ENCODE measurements around the gene SKAP2.

Gene SKAP2

GRCh38 chr7:26658389-26659084 lies 205.9 kb downstream of the SKAP2 start:
- DNase-seq = no peak

GRCh38 chr7:26657686-26658388 lies 206.6 kb downstream of the SKAP2 start:
- DNase-seq = no peak

DNA sequence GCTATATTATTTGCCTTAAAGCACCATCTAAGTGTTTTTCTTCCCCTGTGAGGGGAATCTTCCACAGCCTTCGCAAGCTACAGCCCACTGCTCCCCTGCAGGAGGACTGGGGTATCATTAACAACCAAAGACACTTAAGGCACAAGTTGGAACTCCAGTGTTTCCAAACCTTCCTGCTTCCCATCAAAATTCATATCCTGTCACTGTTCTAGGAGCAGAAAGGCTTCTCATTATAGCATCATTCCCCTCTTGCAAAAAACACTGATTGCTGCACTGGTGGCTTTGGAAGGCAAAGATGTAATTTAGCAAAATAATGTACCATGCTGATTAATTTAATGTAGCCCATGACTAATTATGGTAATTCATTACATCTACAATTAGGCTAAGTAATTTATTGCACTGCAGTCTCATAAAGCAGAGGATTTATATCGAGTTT lies 207.2 kb downstream of the SKAP2 start:
- no peak for DNase-seq

DNA sequence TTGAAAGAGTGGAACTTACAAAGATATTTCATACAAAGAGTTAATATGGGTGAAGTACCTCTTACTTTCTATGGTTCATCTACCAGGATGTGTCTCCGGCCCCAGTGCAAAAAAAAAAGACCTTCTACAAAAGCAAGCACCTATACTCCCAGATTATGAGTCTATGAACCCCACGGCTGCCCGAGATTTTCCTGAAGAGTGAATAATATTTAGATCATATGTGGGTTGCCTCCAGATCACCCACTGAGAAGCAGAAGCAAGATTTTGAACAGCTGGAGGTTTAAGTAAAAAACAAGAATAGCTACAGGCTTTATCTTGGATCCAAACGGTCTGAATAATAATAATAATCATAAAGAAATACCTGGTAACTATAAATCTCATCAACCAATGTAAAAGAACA lies 207.7 kb downstream of the SKAP2 start:
- DNase-seq = no peak

DNA sequence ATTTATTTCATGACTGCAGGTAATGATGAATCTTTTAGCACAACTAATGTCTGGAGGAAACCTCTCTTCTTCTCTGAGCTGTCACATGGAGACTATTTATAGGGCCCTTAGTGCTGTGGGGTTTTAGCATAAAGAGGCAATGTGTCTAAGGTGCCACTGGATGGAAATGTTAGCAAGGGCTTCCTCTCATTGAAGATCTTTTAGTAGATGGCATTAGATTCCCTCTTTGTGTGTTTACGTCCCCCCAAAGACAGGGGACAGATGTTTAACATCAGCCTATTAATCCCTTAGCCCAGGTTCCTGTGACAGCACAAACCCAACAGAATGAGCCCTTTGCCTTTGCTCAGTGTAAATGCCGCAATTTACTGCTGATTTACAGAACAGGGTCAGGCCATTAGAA lies 208.6 kb downstream of the SKAP2 start:
- no peak for DNase-seq

DNA sequence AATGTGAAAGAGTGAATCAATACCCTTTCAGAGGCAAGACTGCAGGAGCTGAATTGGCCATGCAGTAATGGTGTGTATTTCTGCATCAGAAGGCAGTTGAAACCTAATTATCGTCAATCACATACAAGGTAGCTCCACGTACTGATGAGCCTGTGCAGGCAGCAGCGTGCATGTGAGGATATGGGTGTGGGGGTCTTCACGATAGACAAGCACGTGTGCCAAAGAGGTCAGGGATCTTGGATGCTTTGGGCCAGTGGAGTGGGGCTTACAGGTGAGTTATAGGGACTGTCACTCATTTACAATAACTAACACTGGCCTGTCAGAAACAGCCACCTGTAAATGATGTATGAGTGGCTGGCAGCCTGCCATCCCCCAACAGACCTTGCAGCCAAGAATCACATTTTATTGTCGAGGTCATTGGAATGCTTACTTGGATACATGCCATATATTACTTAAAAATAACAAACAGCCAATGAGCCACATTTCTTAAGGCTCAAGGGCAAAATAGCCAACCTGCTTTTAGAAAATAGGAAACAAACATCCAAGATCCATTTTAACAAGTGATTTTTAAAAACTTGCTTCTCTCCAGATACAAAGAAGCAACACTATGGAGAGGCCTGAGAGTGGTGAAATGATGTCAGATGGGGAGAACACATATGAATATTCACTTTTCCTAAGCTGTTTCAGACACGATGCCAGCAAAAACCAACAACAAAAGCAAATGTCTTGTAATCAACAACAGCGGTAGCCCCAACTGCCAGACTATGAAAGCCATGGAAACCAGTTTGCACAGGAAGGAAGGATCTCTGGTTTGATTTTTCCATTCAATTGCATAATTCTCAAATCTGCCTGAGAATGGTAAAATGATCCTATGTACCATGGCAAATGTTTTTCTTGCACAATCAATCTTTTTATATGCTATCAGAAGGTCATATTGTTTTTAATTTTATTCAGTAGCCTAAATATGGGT lies 210.7 kb downstream of the SKAP2 start:
- DNase-seq = no peak

- no peak for DNase-seq
These were observed 211.8 kb downstream of the SKAP2 start for GRCh38 chr7:26652401-26653100.

DNA sequence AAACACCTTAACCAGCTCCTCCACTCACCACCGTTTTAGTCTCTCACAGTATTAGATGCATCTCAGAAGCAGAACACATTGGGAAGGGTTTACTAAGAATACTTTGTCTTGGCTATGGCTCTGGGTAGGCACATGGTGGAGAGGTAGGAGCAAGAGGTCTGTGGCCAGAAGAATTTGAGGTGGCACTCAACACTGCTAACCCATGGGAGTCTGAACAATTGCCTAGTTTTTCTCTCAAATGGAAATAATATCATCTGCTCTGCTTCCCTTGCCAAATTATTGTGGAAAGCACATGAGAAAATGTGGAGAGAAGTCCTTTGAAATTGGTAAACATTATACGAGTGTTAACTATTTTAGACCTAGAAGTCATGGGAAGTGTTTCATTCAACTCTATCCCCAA lies 214.3 kb downstream of the SKAP2 start:
- DNase-seq = no peak

DNA sequence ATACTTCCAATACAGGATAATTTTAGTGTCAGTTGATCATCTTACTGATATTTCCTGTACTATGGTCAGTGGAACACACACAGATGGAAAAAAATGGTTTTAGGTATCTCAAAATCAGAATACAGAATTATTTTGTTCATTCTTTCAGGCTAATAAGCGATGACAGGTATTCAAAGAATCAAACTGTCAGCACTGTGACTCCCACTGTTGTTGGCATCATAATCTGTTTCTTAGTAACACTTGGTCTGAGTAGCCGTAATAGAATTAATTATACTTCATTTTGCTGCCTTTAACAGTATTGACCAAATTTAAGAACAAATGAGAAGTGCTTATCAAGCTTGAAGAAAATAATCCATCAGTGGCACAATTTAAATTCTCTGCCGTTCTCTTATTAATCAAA lies 215.0 kb downstream of the SKAP2 start:
- no peak for DNase-seq

DNA sequence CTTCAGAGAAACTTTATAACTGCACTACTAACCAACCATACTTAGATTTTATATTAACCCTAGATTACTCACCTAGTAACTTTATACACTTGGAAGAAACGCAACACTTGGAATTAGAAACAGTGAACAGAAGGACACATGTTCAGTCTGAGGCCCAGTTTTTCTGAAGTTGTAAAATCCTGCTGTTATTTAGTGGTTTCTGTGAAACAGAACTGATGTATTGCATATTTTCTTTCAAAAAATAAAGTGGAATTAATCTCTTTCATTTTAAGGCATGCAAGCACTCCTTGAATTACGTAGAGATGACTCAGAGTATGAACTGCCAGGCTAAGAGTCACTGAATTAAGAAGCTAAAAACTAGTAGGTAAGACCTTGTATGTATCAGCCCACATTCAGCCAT lies 215.8 kb downstream of the SKAP2 start:
- no peak for DNase-seq

DNA sequence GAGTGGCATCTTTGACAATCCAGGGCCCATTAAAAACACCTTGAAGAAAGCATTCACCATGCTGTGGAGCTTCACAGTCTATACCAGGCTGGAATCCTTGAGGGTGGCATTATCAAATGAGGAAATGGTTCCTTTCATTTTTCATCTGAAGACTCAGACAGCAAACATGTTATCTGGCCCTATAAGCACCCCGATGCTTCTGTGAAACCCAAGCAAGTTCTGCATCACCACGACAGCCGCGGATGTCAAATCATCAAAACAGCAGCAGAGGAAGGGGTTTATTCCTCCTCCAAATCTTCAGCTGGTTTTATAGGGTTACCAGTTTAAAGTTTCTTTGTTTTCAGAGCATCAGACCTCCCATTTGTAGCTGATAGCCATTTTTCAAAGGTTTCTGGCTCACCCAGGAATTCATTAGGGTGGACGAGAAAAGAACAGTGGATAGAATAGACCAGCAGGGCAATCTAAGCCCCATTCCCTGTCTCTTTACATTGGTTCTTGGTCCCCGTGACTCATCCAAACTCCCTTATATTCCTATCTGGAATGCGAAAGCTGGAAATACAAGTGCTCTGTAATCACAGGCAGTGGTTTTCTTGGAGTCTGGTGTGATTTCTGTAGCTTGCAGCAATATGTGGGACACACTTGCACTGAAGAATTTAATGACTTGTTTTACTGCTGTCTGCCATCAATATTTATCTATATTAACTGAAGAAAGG lies 217.9 kb downstream of the SKAP2 start:
- DNase-seq = no peak

DNA sequence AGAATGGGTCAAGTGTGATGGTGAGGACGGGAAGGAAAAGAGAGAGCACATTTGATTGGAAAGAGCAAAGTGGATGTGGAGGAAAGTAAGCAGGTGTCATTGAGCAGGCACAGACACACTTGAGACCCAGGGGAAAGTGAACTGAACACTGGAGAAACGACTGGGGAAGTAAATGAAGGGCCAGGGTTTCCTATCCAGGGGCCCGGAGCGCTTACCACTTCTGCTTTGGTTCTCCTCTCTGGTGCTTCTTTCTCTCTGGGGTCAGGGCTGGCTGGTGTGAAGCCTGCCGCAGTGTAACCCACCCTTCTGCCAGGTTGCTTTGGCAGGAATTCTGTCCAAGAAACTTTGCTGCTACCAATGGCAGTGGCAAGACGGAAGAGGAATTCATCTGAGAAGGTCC lies 219.3 kb downstream of the SKAP2 start:
- no peak for DNase-seq

GRCh38 chr7:26642416-26642815 lies 222.0 kb downstream of the SKAP2 start:
- no peak for DNase-seq

- no peak for DNase-seq
These were observed 224.7 kb downstream of the SKAP2 start for GRCh38 chr7:26639695-26640094.

DNA sequence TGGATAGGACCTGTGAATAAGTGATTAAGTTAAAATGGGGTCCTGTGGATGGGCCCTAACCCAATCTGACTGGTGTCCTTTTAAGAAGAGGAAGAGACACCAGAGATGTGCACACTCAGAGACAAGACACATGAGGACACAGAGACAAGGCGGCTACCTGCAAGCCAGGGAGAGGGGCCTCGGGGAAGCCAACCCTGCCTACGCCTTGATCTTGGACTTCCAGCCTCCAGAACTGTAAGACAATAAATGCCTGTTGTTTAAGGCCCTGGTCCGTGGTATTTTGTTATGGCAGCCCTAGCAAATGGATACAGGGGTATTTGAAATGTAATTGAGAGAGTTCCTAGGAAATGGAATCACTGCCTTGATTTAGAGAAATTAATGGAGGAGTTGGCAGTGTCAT lies 225.3 kb downstream of the SKAP2 start:
- DNase-seq = no peak

DNA sequence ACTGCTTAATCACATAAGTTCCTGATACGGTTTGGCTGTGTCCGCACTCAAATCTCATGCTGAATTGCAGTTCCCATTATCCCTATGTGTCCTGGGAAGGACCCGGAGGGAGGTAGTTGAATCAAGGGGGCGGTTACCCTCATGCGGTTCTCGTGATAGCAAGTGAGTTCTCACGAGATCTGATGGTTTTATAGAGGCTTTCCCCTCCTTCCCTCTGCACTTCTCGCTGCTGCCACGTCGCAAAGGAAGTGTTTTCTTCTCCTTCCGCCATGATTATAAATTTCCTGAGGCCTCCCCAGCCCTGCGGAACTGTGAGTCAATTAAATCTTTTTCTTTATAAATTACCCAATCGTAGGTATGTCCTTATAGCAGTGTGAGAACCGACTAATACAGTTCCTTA lies 226.2 kb downstream of the SKAP2 start:
- no peak for DNase-seq

- DNase-seq = no peak
These were observed 226.8 kb downstream of the SKAP2 start for GRCh38 chr7:26637610-26638009.

DNA sequence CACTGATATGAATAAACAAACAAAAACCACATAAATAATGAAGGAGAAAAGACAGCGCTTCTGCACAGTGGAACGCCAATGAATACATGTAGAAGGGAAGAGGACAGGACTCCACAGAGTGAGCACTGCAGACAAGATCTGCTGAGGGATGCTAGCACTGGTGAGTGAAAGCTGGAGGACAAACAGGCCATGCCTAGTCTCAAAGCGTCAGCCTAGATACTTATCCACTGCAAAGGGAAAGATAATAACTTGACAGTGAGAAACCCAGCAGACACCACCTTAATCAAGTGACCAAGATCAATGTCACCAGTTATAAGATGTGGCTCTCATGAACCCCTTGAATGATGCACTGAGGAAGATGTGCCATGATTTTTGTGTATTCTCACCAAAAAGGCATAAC lies 227.6 kb downstream of the SKAP2 start:
- DNase-seq = no peak

GRCh38 chr7:26633557-26633956 lies 230.8 kb downstream of the SKAP2 start:
- DNase-seq = no peak

DNA sequence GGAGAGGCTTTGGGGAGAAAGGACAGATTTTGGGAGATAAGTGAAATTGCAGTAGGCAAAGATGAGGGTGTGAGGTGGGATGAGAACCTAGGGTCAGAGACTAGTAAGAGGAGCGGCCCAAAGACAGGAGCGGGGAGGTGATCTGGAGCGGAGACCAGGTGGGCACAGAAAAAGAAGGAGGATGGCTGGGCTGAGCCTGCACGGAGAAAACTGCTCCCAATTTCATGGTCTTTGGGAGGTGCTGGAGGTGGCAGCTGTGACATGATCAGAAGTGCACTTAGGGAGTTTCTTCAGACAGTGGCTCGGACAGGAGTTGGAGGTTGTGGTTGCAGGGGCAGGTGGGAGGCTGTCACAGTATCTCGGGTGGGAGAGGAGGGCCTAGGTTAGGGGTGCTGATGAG lies 232.8 kb downstream of the SKAP2 start:
- no peak for DNase-seq

DNA sequence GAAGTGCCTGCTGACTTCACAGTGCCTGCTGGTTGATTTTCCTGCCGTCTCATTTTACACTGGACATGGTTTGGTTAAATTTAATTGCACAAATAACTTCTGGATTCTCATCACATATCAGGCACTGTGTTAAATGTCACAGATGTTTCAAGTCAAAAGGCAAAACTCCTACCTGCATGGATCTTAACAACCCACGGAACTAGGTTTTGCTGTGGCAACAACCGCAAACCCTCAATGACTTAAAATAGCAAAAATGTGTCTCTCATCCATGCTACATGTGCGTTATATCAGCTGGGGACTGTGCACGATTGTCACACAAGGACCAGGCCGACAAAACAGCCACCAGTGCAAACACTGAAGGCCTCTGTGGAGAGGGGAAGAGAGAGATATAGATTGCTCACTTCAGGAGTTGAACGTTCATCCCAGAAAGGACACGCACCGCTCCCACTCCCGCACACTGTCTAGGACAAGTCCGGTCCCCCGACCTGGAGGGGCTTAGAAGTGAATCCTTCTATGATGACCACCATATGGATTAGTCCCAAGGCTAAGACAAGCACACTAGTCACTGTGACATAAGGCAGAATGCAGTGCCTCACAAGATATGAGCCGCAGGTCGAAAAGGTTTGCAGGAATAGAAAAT lies 233.3 kb downstream of the SKAP2 start:
- no peak for DNase-seq

GRCh38 chr7:26630361-26630760 lies 234.0 kb downstream of the SKAP2 start:
- DNase-seq = no peak

Data from CD4-positive, alpha-beta T cell treated with Interferon alpha-2 for 1 hour (primary cell).